Hepatocyte (in vitro differentiated cells): ENCODE data around the gene TRHDE. TPM values are rescaled to one million over a fixed set of nuclear protein-coding genes. Genes with fewer than 3 reads are reported as not detected.
A peak's percentile ranks its signal among the peaks of the same experiment; 100 is the strongest.

Experiments used
- DNase-seq: peaks from one replicate; pipeline ENCODE4 v3.0.0-alpha.2; 2016; ENCODE audit warnings: low spot score
- H2AFZ ChIP-seq: fragments of 200-600 bp; sonication (generic); 2 replicates; pipeline ENCODE4 v1.6.0; 2016; ENCODE audit warnings: antibody characterized with exemption, mild to moderate bottlenecking
- H3K27ac ChIP-seq: fragments of 200-600 bp; sonication (generic); 2 replicates; pipeline ENCODE4 v1.5.1; 2016; ENCODE audit warnings: mild to moderate bottlenecking
- H3K27me3 ChIP-seq: fragments of 200-600 bp; sonication (generic); 2 replicates; pipeline ENCODE4 v1.6.1; 2016
- H3K36me3 ChIP-seq: fragments of 200-600 bp; sonication (generic); replicated peaks from 2 replicates; pipeline ENCODE4 v1.5.1; 2016; ENCODE audit warnings: low read depth; ENCODE audit not compliant: insufficient read depth
- H3K4me1 ChIP-seq: fragments of 200-600 bp; sonication (generic); 2 replicates; pipeline ENCODE4 v1.5.1; 2016; ENCODE audit warnings: mild to moderate bottlenecking, moderate library complexity; ENCODE audit not compliant: insufficient read depth
- H3K4me2 ChIP-seq: fragments of 200-600 bp; sonication (generic); 2 replicates; pipeline ENCODE4 v1.6.0; 2016
- H3K4me3 ChIP-seq: fragments of 200-600 bp; sonication (generic); 2 replicates; pipeline ENCODE4 v1.5.1; 2016; ENCODE audit warnings: mild to moderate bottlenecking
- H3K79me2 ChIP-seq: fragments of 200-600 bp; sonication (generic); 2 replicates; pipeline ENCODE4 v1.6.0; 2017; ENCODE audit warnings: mild to moderate bottlenecking
- H3K9me2 ChIP-seq: fragments of 200-600 bp; sonication (generic); replicated peaks from 2 replicates; pipeline ENCODE4 v1.6.0; 2017; ENCODE audit warnings: mild to moderate bottlenecking; ENCODE audit not compliant: insufficient read depth
- H3K9me3 ChIP-seq: fragments of 200-600 bp; sonication (generic); 2 replicates; pipeline ENCODE4 v1.5.1; 2016; ENCODE audit warnings: low read depth, mild to moderate bottlenecking
- H4K20me1 ChIP-seq: fragments of 200-600 bp; sonication (generic); 2 replicates; pipeline ENCODE4 v1.6.0; 2016; ENCODE audit warnings: mild to moderate bottlenecking; ENCODE audit not compliant: insufficient read depth, poor library complexity, severe bottlenecking
- CTCF ChIP-seq: fragments of 200-600 bp; sonication (generic); IDR thresholded peaks from 2 replicates; pipeline ENCODE4 v1.5.1; 2016; ENCODE audit warnings: antibody characterized with exemption, mild to moderate bottlenecking; ENCODE audit not compliant: poor library complexity
- EZH2 ChIP-seq: fragments of 200-600 bp; sonication (generic); IDR thresholded peaks from 2 replicates; pipeline ENCODE4 v1.6.1; 2016; ENCODE audit warnings: antibody characterized with exemption, mild to moderate bottlenecking, borderline replicate concordance
- EZH2phosphoT487 ChIP-seq: fragments of 200-600 bp; sonication (generic); IDR thresholded peaks from one replicate; pipeline ENCODE4 v1.6.1; 2018; ENCODE audit warnings: antibody characterized with exemption, mild to moderate bottlenecking, low read depth, moderate library complexity; ENCODE audit not compliant: unreplicated experiment, severe bottlenecking
- WGBS: methylation state at CpG from one replicate; pipeline ENCODE4 v1.1.6; 2016; ENCODE audit warnings: low lambda C conversion rate; ENCODE audit errors: missing lambda C conversion rate; 5-methylcytosine and 5-hydroxymethylcytosine counted together
- polyA plus RNA-seq: library from polyadenylated mRNA; unstranded; fragments of >200 nt; fragmentation: Nextera tagmentation; extraction: Ambion mirVana; gene quantifications from 2 replicates; pipeline ENCODE4 v1.2.1, GENCODE V29; 2016
- total RNA-seq: library from RNA; depleted of rRNA; stranded (reverse); fragments of >200 nt; gene quantifications from 2 replicates; pipeline ENCODE4 v1.2.3, GENCODE V29; 2014

TRHDE gene
- total and polyA plus RNA-seq, 2 experiments from 2014 or later: 1.3 to 5.0 TPM

- no peaks in the 10 kb centered on the region for H3K79me2 ChIP-seq
- H3K36me3 ChIP-seq: no peaks in the 10 kb centered on the region
- H3K4me3 ChIP-seq: no peak overlapping the region
- no peak overlapping the region for H3K4me2 ChIP-seq
- H3K27ac ChIP-seq: no peak overlapping the region
- H3K4me1 ChIP-seq: peaks cover 9% of the 10 kb centered on the region
- no peaks in the 10 kb centered on the region for H4K20me1 ChIP-seq
- TF ChIP-seq EZH2phosphoT487 (no peak), CTCF (no peak), EZH2 (no peak)
- 83% methylated on average over 3 of the region's 3 CpGs for WGBS
- no peaks in the 10 kb centered on the region for H3K27me3 ChIP-seq
- no peaks in the 10 kb centered on the region for H3K9me2 ChIP-seq
- H2AFZ ChIP-seq: no peak overlapping the region
- no peaks in the 10 kb centered on the region for H3K9me3 ChIP-seq
- no peak for DNase-seq
Observed at GRCh38 chr12:72521326-72521725, 249.2 kb downstream of the TRHDE start.

GRCh38 chr12:72522411-72522810 is 250.2 kb downstream of the TRHDE start:
- Histone ChIP-seq H3K9me3 (no peaks in the 10 kb centered on the region), H3K9me2 (no peaks in the 10 kb centered on the region), H3K4me3 (no peak overlapping the region), H3K4me1 (peaks cover 9% of the 10 kb centered on the region), H3K27me3 (no peaks in the 10 kb centered on the region), H3K79me2 (no peaks in the 10 kb centered on the region), H3K4me2 (no peak overlapping the region), H3K36me3 (no peaks in the 10 kb centered on the region), H4K20me1 (no peaks in the 10 kb centered on the region), H3K27ac (no peak overlapping the region), H2AFZ (no peak overlapping the region)
- no peak for DNase-seq
- WGBS: 41% methylated on average over 1 of the region's 1 CpG
- no peak for TF ChIP-seq CTCF
- no peak for TF ChIP-seq EZH2
- TF ChIP-seq EZH2phosphoT487: no peak

GRCh38 chr12:72523754-72524153 is 251.6 kb downstream of the TRHDE start:
- Histone ChIP-seq H3K27ac (no peak overlapping the region), H2AFZ (peak overlapping the region; percentile 22), H3K79me2 (no peaks in the 10 kb centered on the region), H3K4me2 (no peak overlapping the region), H3K9me3 (no peaks in the 10 kb centered on the region), H3K4me1 (peaks cover 9% of the 10 kb centered on the region), H3K36me3 (no peaks in the 10 kb centered on the region), H3K4me3 (no peak overlapping the region), H3K9me2 (no peaks in the 10 kb centered on the region), H4K20me1 (no peaks in the 10 kb centered on the region), H3K27me3 (no peaks in the 10 kb centered on the region)
- TF ChIP-seq EZH2phosphoT487: no peak
- no peak for TF ChIP-seq EZH2
- TF ChIP-seq CTCF: no peak
- DNase-seq: no peak
- WGBS: 22% methylated on average over 3 of the region's 3 CpGs
